H1 (cell line): ENCODE data around the gene FRMPD1.

ENCODE experiments used
- CHD1 ChIP-seq: IDR thresholded peaks from 2 replicates; pipeline ENCODE4 v1.6.1; 2012; ENCODE audit warnings: low read depth, low read length, improper control_type of control experiment
- EGR1 ChIP-seq: IDR thresholded peaks from 2 replicates; pipeline ENCODE4 v1.6.1; 2011; ENCODE audit warnings: low read depth, low read length, borderline replicate concordance
- SRF ChIP-seq: IDR thresholded peaks from 2 replicates; pipeline ENCODE4 v1.6.1; 2011; ENCODE audit warnings: mild to moderate bottlenecking, low read depth, low read length, moderate library complexity
- TF ChIP-seq, protein P1 (sequence below), 3 experiments: IDR thresholded peaks; 1 replicate in 2 of 3; 2 replicates in 1 of 3; pipeline versions ENCODE4 v1.5.1 to v1.6.1; 2011; ENCODE audit warnings: low read length in 3 of 3, mild to moderate bottlenecking in 3 of 3, inconsistent platforms in 2 of 3, low read depth in 1 of 3, moderate library complexity in 1 of 3; ENCODE audit not compliant: insufficient read depth in 1 of 3; ENCODE audit errors: control extremely low read depth in 1 of 3

DNA sequence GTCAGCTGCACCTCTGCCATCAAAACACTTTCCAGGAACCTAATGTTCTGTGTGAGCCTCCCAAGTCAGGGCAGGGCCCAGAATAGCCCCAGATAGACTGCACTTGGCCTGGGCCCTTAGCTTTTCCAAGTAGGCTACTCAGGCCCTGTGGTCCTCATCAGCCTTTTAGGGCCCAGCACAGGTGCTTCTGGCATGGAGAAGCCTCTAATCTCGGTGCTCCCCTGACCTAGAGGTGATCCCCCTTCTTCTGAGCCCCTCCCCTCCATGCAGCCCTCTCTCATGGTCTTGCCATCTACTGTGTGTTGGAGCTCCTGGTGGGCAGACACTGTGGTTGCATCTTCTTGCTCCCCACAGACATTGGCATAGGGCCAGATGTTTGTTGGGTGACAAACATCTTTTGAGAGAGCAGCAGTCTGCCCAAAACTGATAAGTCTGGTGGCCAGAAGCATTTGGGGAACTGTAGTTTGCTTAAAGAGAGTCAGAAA, 28.1 kb downstream of the FRMPD1 start:
- TF ChIP-seq, protein P1, sequence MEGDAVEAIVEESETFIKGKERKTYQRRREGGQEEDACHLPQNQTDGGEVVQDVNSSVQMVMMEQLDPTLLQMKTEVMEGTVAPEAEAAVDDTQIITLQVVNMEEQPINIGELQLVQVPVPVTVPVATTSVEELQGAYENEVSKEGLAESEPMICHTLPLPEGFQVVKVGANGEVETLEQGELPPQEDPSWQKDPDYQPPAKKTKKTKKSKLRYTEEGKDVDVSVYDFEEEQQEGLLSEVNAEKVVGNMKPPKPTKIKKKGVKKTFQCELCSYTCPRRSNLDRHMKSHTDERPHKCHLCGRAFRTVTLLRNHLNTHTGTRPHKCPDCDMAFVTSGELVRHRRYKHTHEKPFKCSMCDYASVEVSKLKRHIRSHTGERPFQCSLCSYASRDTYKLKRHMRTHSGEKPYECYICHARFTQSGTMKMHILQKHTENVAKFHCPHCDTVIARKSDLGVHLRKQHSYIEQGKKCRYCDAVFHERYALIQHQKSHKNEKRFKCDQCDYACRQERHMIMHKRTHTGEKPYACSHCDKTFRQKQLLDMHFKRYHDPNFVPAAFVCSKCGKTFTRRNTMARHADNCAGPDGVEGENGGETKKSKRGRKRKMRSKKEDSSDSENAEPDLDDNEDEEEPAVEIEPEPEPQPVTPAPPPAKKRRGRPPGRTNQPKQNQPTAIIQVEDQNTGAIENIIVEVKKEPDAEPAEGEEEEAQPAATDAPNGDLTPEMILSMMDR (IDR thresholded peaks at IDR 0.05; ENCODE audit: control extremely low read depth in 1 of 3, insufficient read depth in 1 of 3, low read depth in 1 of 3, low read length in 3 of 3): peak in 2 of 3 experiments; percentile 17 to 20; a peak in 1 of 4 replicates
- TF ChIP-seq SRF (no peak), EGR1 (no peak), CHD1 (no peak)
